Measurements from ENCODE around the gene RETREG1. TPM values are rescaled to one million over a fixed set of nuclear protein-coding genes. Genes with fewer than 3 reads are reported as not detected.

RETREG1 gene
- total and polyA plus RNA-seq, 11 donors, result 24.5 to 219 (median 169) TPM

- Histone ChIP-seq H3K4me3 (no peak overlapping the region), H3K27me3 (no peaks in the 10 kb centered on the region), H3K9me3 (no peaks in the 10 kb centered on the region), H3K27ac (peak overlapping the region; percentile 28 to 95 (median 63)), H3K36me3 (peaks cover 0 to 92% (median 85%) of the 10 kb centered on the region in 9 donors), H3K4me1 (peaks cover 8 to 98% (median 72%) of the 10 kb centered on the region in 12 donors)
- TF ChIP-seq, protein P1, sequence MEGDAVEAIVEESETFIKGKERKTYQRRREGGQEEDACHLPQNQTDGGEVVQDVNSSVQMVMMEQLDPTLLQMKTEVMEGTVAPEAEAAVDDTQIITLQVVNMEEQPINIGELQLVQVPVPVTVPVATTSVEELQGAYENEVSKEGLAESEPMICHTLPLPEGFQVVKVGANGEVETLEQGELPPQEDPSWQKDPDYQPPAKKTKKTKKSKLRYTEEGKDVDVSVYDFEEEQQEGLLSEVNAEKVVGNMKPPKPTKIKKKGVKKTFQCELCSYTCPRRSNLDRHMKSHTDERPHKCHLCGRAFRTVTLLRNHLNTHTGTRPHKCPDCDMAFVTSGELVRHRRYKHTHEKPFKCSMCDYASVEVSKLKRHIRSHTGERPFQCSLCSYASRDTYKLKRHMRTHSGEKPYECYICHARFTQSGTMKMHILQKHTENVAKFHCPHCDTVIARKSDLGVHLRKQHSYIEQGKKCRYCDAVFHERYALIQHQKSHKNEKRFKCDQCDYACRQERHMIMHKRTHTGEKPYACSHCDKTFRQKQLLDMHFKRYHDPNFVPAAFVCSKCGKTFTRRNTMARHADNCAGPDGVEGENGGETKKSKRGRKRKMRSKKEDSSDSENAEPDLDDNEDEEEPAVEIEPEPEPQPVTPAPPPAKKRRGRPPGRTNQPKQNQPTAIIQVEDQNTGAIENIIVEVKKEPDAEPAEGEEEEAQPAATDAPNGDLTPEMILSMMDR (IDR thresholded peaks at IDR 0.05), result no peak
- TF ChIP-seq POLR2A (IDR thresholded peaks at IDR 0.05), result peak in 1 of 2 donors; percentile 18
- peak; percentile 76 to 87 (median 83) for ATAC-seq
- DNase-seq, result no peak
- intact Hi-C loops (cut with DNase I), result loop anchor here in 8 of 10 donors (5.0 to 10.0 kb wide), 9 partner anchors 42 to 995 kb away; partner anchors contain the start of gene MARCHF11 (in 4 of the 8)
These were observed 157.3 kb downstream of the RETREG1 start for GRCh38 chr5:16459451-16459850.

- H3K27ac ChIP-seq, result peak overlapping the region in 10 of 12 donors; percentile 2 to 95 (median 18)
- H3K36me3 ChIP-seq, result peaks cover 0 to 93% (median 85%) of the 10 kb centered on the region in 9 donors
- WGBS, 4 donors, result 43 to 63% (median 50%) methylated on average over 1 of the region's 1 CpG
- H3K4me3 ChIP-seq, result no peak overlapping the region
- intact Hi-C loops (cut with DNase I), result loop anchor here in 8 of 10 donors (5.0 to 10.0 kb wide), 9 partner anchors 41 to 993 kb away; partner anchors contain the start of gene MARCHF11 (in 4 of the 8)
- H3K27me3 ChIP-seq, result no peaks in the 10 kb centered on the region
- ATAC-seq (no peak), DNase-seq (no peak)
- no peaks in the 10 kb centered on the region for H3K9me3 ChIP-seq
- H3K4me1 ChIP-seq, result peaks cover 8 to 86% (median 62%) of the 10 kb centered on the region in 12 donors
- TF ChIP-seq, protein P1 (IDR thresholded peaks at IDR 0.05), result peak in 1 of 12 donors; percentile 1
- TF ChIP-seq POLR2A (IDR thresholded peaks at IDR 0.05), result no peak
These were observed 158.9 kb downstream of the RETREG1 start for GRCh38 chr5:16457853-16458252.

DNA sequence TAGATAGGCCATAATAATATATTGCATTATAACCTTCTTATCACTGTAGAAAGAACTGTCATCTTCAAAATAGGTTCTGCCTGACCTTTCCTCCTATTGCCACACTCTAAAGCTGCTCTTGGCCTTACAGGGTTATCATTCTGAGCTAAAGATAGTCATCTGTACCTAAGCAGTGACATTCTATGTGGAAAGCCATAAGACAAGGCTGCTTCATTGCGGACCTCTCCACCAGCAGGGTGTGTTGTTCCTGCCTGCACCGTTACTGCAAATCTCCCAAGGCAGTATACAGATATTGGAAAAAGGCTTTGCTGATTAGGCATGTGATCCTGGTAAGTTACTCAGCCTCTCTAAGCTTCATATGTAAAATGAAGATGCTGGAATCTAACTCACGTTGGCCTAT is 159.3 kb downstream of the RETREG1 start:
- peak in 2 of 4 donors; percentile 6 to 28 for ATAC-seq

More for the DNA sequence above, 159.3 kb downstream of the RETREG1 start:
- Histone ChIP-seq H3K4me1 (peaks cover 8 to 85% (median 61%) of the 10 kb centered on the region in 12 donors), H3K4me3 (no peak overlapping the region), H3K36me3 (peaks cover 0 to 93% (median 85%) of the 10 kb centered on the region in 9 donors), H3K27me3 (no peaks in the 10 kb centered on the region), H3K9me3 (no peaks in the 10 kb centered on the region), H3K27ac (peak overlapping the region in 10 of 12 donors; percentile 2 to 95 (median 18))
- no peak for DNase-seq
- intact Hi-C loops (cut with DNase I), result loop anchor here in 8 of 10 donors (5.0 to 10.0 kb wide), 9 partner anchors 40 to 993 kb away; partner anchors contain the start of gene MARCHF11 (in 4 of the 8)
- WGBS, 4 donors, result 41 to 56% (median 48%) methylated on average over 3 of the region's 3 CpGs
- TF ChIP-seq POLR2A (IDR thresholded peaks at IDR 0.05), result no peak
- TF ChIP-seq, protein P1 (IDR thresholded peaks at IDR 0.05), result peak in 7 of 12 donors; percentile 11 to 41 (median 29)

Data from heart left ventricle (tissue), 16 donors.